A549 (cell line): Measurements from ENCODE around the gene AKIRIN2.

Experiments used
- BHLHE40 ChIP-seq: IDR thresholded peaks from 2 replicates; pipeline ENCODE4 v1.6.1; 2012; ENCODE audit warnings: low read depth, low read length, inconsistent platforms
- RARB ChIP-seq: fragments of 250-450 bp; sonication (Bioruptor Pico); IDR thresholded peaks from 2 replicates; pipeline ENCODE4 v1.8.0; 2021; ENCODE audit warnings: mild to moderate bottlenecking, moderate library complexity

GRCh38 chr6:87637106-87637505 is 64.9 kb downstream of the AKIRIN2 start:
- TF ChIP-seq BHLHE40 = no peak
- TF ChIP-seq RARB = no peak
